Suprapubic skin (tissue), 3 donors: ENCODE measurements around the gene MAP2K6.

Source experiments
- EP300 ChIP-seq: sonication (generic); formaldehyde crosslinking; IDR thresholded peaks from one replicate; pipeline ENCODE4 v1.6.1; 2017; ENCODE audit warnings: antibody characterized with exemption
- POLR2A ChIP-seq, 2 donors: fragments of 450-650 bp; IDR thresholded peaks; one replicate each; pipeline ENCODE4 v1.6.1; 2017; ENCODE audit warnings: antibody characterized with exemption in 2 of 2, mild to moderate bottlenecking in 2 of 2, moderate library complexity in 2 of 2
- TF ChIP-seq, protein P1 (sequence below), 2 donors: fragments of 200-600 bp in 1 of 2; fragments of 450-650 bp in 1 of 2; sonication (generic) in 1 of 2; IDR thresholded peaks; one replicate each; pipeline ENCODE4 v1.5.1; 2016 to 2019; ENCODE audit warnings: antibody characterized with exemption in 2 of 2, mild to moderate bottlenecking in 1 of 2, moderate library complexity in 1 of 2

DNA sequence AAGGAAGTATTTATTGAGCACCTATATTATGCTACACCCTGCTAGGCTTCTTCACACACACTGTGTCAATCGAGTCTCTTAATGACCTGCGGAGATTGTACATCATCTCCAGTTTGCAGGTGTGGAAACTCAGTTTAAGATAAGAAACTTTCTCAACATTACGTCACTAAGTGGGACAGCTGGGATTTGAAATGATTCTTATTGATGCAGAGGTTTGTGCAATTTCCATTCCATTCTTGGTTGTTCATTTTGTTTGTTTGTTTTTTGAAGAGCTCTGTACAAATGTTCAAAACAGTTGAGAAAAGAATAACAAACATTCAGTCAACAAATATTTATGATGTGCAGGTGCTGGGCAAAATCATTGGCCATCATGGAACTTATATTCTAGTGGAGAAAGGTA, 84.8 kb downstream of the MAP2K6 start:
- TF ChIP-seq, protein P1, sequence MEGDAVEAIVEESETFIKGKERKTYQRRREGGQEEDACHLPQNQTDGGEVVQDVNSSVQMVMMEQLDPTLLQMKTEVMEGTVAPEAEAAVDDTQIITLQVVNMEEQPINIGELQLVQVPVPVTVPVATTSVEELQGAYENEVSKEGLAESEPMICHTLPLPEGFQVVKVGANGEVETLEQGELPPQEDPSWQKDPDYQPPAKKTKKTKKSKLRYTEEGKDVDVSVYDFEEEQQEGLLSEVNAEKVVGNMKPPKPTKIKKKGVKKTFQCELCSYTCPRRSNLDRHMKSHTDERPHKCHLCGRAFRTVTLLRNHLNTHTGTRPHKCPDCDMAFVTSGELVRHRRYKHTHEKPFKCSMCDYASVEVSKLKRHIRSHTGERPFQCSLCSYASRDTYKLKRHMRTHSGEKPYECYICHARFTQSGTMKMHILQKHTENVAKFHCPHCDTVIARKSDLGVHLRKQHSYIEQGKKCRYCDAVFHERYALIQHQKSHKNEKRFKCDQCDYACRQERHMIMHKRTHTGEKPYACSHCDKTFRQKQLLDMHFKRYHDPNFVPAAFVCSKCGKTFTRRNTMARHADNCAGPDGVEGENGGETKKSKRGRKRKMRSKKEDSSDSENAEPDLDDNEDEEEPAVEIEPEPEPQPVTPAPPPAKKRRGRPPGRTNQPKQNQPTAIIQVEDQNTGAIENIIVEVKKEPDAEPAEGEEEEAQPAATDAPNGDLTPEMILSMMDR (IDR thresholded peaks at IDR 0.05), result no peak
- no peak for TF ChIP-seq EP300
- no peak for TF ChIP-seq POLR2A (IDR thresholded peaks at IDR 0.05)
